VCaP (cell line): ENCODE data around the gene RIPPLY1.
A peak's percentile ranks its signal among the peaks of the same experiment; 100 is the strongest.
"Not testable (repeated sequence)": the region's sequence is repeated elsewhere in the genome, so short reads cannot be mapped to it uniquely, and the experiment has no call there.

ENCODE experiments used
- H3K27ac ChIP-seq: fragments of 450-650 bp; 2 replicates; pipeline ENCODE4 v1.5.1; 2017
- CTCF ChIP-seq: fragments of 450-650 bp; conservative IDR thresholded peaks from 2 replicates; pipeline ENCODE4 v1.5.1; 2017; ENCODE audit warnings: mild to moderate bottlenecking, moderate library complexity

The RIPPLY1 gene

GRCh38 chrX:106891762-106892460 is 11.2 kb downstream of the RIPPLY1 start:
- no peak for TF ChIP-seq CTCF
- no peak overlapping the region for H3K27ac ChIP-seq

- H3K27ac ChIP-seq, result no peak overlapping the region; the same call in 1 of the 2 replicates
- no peak for TF ChIP-seq CTCF
Measured at GRCh38 chrX:106889468-106889867, 13.7 kb downstream of the RIPPLY1 start.

GRCh38 chrX:106875151-106875550 is 28.0 kb downstream of the RIPPLY1 start:
- no peak for TF ChIP-seq CTCF
- H3K27ac ChIP-seq, result no peak overlapping the region

- H3K27ac ChIP-seq, result no peak overlapping the region
- TF ChIP-seq CTCF, result peak; percentile 53
Measured at GRCh38 chrX:106874075-106874474, 29.1 kb downstream of the RIPPLY1 start.

- H3K27ac ChIP-seq, result not testable (repeated sequence)
Measured at GRCh38 chrX:106872796-106873195, 30.3 kb downstream of the RIPPLY1 start.

GRCh38 chrX:106863697-106864096 is 39.4 kb downstream of the RIPPLY1 start:
- no peak for TF ChIP-seq CTCF
- H3K27ac ChIP-seq, result no peak overlapping the region

GRCh38 chrX:106862972-106863688 is 40.0 kb downstream of the RIPPLY1 start:
- no peak; the same call in 1 of the 2 replicates for TF ChIP-seq CTCF
- no peak overlapping the region for H3K27ac ChIP-seq
